GM20431 (cell line): ENCODE results near the gene POMGNT2.

Source experiments
- in situ Hi-C: fragments of 300-500 bp; cut with MseI, MboI; formaldehyde crosslinking; loops from one replicate; pipeline ENCODE4 v1.15.0; 2020; ENCODE audit warnings: low sequenced_read_pairs; ENCODE audit not compliant: unreplicated experiment

Gene POMGNT2

DNA sequence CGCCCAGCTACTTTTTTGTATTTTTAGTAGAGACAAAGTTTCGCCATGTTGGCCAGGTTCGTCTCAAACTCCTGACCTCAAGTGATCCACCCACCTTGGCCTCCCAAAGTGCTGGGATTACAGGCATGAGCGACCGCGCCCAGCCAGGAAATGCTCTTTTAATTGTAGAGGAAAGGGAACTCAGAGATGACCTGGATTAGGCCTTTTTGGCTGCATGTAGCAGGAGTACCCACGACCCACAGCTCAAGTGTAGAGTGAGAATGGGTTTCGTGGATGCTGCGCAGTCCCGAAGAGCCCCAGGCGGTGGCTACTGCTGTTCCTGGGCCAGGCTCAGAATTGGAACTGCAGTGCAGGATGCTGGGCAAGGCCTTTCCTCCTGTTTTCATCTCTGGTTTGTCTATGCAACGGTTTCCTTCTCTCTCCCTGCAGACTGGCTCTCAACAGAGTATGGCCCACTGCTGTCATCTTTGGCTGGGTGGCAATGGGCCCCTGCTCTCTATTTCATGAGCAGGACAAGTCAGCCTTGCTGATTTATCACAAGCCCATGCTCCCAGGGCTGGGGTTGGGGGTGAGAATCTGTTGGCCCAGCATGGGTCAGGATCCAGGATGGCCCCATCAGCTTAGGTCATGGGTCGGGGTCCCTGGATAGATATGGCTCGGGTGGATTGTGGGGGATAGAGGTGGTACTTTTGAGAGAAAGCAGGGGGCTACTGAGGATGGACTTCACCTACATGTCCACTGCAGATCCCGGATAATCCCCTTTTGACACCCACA is 75.5 kb downstream of the POMGNT2 start:
- in situ Hi-C loops = no loop called here
